Lower leg skin (tissue), 4 donors: ENCODE data around the gene ATP4B. TPM values are rescaled to one million over a fixed set of nuclear protein-coding genes. Genes with fewer than 3 reads are reported as not detected.

Experiments used
- DNase-seq, 2 donors: peaks; one replicate each; pipeline ENCODE4 v3.0.0-alpha.2; 2019; ENCODE audit warnings: low spot score in 2 of 2
- H3K4me3 ChIP-seq: fragments of 200-600 bp; sonication (generic); 2 replicates; pipeline ENCODE4 v1.5.1; 2017; ENCODE audit warnings: mild to moderate bottlenecking, low read depth; ENCODE audit not compliant: poor library complexity, severe bottlenecking
- POLR2A ChIP-seq, 2 donors: fragments of 450-650 bp; IDR thresholded peaks; one replicate each; pipeline ENCODE4 v1.6.1; 2016 to 2017; ENCODE audit warnings: antibody characterized with exemption in 2 of 2, mild to moderate bottlenecking in 1 of 2, moderate library complexity in 1 of 2
- WGBS, 2 donors: methylation state at CpG; one replicate each; pipeline ENCODE4 v1.1.5; 2018; 5-methylcytosine and 5-hydroxymethylcytosine counted together
- intact Hi-C: fragments of 100-400 bp; cut with DNase I; formaldehyde crosslinking; loops from one replicate; pipeline ENCODE4 v1.15.0; 2023; ENCODE audit warnings: low total_unique reads
- total RNA-seq, 4 donors: library from RNA; depleted of rRNA; stranded (reverse); fragments of >200 nt; gene quantifications; one replicate each; pipeline ENCODE4 v1.1.0, GENCODE V29; 2016
- TF ChIP-seq, protein P1 (sequence below), 3 donors: fragments of 450-650 bp; IDR thresholded peaks; one replicate each; pipeline ENCODE4 v1.5.1; 2016; ENCODE audit warnings: antibody characterized with exemption in 3 of 3, mild to moderate bottlenecking in 3 of 3, moderate library complexity in 2 of 3

ATP4B gene
- total RNA-seq, 4 donors from 2014 or later, result not detected

DNA sequence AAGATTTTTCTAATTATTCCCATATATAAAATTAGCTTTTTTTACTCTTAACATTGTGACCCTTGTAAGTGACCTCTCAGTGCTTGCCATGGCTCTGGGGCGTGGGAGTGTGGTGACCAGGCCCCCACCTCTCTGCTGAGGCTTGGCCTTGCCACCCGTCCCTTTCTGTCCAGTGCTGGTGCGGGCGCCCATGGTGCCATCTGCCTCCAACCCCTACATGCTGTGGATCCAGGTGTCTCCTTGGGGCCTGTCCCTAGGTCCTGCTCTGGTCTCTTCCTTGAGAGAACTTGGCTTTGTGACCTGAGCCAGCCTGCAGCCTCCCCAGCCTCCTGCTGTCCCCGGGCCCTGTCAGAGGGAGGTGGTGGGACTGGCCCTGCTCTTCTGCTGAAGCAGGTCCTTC, 46.0 kb downstream of the ATP4B start:
- 96% methylated on average over 5 of the region's 5 CpGs for WGBS, 2 donors
- no peak for TF ChIP-seq POLR2A (IDR thresholded peaks at IDR 0.05)
- TF ChIP-seq, protein P1, sequence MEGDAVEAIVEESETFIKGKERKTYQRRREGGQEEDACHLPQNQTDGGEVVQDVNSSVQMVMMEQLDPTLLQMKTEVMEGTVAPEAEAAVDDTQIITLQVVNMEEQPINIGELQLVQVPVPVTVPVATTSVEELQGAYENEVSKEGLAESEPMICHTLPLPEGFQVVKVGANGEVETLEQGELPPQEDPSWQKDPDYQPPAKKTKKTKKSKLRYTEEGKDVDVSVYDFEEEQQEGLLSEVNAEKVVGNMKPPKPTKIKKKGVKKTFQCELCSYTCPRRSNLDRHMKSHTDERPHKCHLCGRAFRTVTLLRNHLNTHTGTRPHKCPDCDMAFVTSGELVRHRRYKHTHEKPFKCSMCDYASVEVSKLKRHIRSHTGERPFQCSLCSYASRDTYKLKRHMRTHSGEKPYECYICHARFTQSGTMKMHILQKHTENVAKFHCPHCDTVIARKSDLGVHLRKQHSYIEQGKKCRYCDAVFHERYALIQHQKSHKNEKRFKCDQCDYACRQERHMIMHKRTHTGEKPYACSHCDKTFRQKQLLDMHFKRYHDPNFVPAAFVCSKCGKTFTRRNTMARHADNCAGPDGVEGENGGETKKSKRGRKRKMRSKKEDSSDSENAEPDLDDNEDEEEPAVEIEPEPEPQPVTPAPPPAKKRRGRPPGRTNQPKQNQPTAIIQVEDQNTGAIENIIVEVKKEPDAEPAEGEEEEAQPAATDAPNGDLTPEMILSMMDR (IDR thresholded peaks at IDR 0.05), result no peak

DNA sequence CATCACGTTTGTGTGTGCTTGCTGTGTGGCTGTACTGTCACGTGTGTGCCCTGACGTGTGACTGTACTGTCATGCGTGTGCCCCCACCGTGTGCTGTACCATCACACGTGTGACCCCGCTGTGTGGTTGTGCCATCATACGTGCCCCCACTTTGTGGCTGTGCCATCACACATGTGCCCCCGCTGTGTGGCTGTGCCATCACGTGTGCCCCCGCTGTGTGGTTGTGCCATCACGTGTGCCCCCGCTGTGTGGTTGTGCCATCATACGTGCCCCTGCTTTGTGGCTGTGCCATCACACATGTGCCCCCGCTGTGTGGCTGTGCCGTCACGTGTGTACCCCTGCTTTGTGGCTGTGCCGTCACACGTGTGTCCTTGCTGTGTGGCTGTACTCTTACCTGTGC, 47.7 kb downstream of the ATP4B start:
- intact Hi-C loops, result no loop called here
- H3K4me3 ChIP-seq, result no peak overlapping the region
- DNase-seq, result no peak
- TF ChIP-seq, protein P1 (IDR thresholded peaks at IDR 0.05), result no peak
- no peak for TF ChIP-seq POLR2A (IDR thresholded peaks at IDR 0.05)
- WGBS, 2 donors, result 92 to 94% methylated on average over 19 of the region's 19 CpGs

More for the DNA sequence above, 46.0 kb downstream of the ATP4B start:
- no peak overlapping the region for H3K4me3 ChIP-seq
- intact Hi-C loops, result no loop called here
- no peak for DNase-seq

DNA sequence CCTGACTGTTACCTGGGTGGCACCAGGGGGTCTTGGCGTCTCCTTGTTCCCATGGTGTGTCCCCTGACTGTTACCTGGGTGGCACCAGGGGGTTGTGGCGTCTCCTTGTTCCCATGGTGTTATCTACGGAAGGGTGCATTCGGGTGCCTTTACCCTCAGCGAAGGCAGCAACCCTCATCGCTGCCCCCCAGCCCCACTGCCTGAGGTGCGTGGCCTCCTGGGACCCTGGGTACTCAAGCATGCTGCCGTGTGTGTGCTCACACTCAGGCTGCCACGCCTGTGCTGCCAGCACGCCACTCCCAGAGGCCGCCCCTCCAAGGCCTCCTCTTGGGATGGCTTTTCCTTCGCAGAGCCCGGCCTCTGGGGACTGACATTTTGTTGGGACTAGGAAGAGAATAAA, 48.4 kb downstream of the ATP4B start:
- TF ChIP-seq, protein P1 (IDR thresholded peaks at IDR 0.05), result no peak
- no peak for TF ChIP-seq POLR2A (IDR thresholded peaks at IDR 0.05)
- intact Hi-C loops, result no loop called here
- WGBS, 2 donors, result 83 to 97% methylated on average over 7 to 11 of the region's 13 CpGs

DNA sequence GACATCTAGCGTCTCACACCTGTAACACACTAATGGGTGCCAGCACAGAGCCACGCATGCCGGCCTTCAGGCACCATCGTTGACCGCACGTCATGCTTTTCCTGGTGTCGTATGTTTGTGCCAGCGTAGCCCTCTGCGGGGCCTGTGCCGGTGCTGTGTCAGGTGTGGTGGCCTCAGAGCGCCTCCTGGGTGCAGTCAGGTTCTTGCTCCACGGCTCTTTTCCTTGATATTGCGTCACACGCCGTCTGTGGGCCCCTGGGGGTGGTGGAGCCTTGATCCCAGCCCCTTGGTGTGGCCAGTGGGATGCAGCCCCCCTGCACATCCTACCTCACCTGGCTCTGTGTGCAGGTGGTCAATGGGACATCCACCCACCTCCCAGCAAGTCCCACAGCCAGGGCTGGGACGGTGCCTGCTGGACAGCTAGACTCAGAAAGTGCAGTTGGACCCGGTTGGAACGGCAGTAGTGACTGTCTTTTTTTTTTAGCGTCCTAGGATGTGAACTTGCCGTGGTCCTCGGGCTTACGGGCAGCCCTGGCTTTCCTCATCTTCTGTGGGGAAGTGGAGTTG, 48.9 kb downstream of the ATP4B start:
- intact Hi-C loops, result no loop called here
- 94 to 95% methylated on average over 22 of the region's 22 CpGs for WGBS, 2 donors
- DNase-seq, result no peak
- no peak for TF ChIP-seq POLR2A (IDR thresholded peaks at IDR 0.05)
- TF ChIP-seq, protein P1 (IDR thresholded peaks at IDR 0.05), result no peak
- H3K4me3 ChIP-seq, result no peak overlapping the region

More for the DNA sequence above, 48.4 kb downstream of the ATP4B start:
- no peak overlapping the region for H3K4me3 ChIP-seq
- no peak for DNase-seq

DNA sequence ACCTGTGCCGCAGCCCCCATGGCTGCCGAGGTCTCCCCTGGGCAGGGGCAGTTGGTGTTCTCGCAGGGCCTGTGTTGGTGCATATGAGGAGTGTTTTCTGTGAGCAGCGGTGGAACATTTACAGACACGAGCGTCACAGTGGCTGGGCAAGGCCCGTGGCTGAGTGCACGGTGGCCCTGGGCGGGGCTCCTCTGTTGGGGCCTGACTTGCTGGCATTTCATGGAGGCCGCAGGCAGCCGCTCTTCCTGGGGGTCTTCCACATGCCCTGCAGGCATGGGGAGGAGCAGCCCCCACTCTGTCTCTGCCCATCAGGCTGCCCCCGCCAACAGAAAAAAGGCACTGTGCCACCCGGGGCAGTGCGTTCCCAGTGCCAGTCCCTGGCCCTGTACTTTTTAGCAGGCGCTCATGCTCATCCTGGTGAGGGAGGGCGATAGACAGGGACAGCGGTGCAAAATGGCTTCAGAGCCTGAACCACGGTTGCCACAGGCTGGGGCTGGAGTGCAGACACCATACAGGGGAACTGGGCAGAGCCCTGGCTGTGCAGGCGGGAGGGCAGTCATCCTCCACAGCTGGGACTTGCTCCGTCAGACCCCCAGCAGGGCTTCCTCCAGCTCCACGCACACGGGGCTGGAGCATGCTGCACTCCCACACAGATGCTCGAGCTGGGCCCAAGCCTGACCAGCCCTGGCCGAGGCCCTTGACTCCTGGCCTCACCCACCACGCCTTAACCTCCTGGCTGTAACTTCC, 49.9 kb downstream of the ATP4B start:
- DNase-seq, result no peak
- intact Hi-C loops, result no loop called here
- WGBS, 2 donors, result 84 to 89% methylated on average over 23 to 25 of the region's 25 CpGs
- no peak overlapping the region for H3K4me3 ChIP-seq
- TF ChIP-seq POLR2A (IDR thresholded peaks at IDR 0.05), result no peak
- TF ChIP-seq, protein P1 (IDR thresholded peaks at IDR 0.05), result no peak
